Superior temporal gyrus (tissue), 1 donor: ENCODE data around the gene CYP46A1.

Experiments used
- DNase-seq: peaks from one replicate; pipeline ENCODE4 v3.0.0-alpha.2; 2016; ENCODE audit errors: extremely low spot score

The CYP46A1 gene

DNA sequence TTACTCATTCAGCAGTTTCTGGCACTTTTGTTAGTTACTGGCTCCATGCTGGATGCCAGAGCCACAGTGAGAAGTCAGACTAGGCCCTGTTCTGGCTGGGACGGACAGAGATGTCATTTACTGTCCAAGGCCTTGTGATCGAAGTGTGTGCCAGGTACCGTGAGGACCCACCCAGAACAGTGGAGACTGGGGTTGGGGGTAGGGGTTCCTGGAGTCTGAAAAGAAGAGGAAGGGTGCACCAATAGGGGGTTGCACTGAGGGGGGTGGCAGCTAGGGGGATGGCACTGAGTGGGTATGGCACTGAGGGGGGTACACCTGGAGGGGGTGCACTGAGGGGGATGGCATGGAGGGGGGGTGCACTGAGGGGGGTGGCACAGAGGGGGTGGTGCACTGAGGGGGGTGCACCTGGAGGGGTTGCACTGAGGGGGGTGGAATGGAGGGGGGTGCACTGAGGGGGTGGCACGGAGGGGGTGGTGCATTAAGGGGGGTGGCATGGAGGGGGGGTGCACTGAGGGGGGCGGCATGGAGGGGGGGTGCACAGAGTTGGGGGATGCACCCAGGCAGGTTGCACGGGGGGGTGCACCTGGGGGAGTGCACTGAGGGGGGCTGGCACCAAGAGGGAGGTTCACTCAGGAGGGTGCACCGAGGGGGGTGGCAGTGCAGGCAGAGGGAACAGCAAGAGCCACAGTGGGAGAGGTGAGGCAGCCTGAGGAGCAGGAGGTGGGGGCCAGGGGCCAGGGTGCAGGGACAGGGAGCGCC lies 10.6 kb upstream of the CYP46A1 start:
- no peak for DNase-seq

DNA sequence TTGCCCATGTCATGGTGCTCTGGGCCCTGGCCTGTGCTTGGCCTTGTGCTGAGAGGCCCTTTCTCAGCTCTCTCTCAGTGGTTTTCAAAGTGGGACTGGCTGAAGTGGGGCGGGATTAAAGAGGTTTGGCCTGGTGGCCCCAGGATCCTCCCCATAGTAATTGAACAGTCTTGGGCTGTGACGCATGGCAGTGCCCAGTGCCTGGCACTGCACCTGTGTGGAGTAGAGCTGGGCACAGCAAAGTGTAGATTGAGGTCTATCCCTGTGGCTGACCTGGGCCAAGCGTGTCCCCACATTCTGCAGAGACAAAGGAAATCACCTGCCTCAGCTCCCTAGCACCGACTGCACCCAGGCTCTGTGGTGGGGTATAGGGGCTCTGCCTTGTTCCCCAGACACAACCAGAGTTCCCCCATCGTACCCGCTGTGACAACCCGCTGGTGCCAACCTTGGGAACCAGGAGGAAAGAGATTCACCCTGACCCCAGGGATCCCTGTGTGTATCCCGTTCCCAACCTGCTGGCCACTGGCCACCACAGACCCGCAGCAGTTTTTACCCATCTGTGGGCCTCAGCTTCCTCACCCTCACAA lies 9.9 kb upstream of the CYP46A1 start:
- DNase-seq: no peak

DNA sequence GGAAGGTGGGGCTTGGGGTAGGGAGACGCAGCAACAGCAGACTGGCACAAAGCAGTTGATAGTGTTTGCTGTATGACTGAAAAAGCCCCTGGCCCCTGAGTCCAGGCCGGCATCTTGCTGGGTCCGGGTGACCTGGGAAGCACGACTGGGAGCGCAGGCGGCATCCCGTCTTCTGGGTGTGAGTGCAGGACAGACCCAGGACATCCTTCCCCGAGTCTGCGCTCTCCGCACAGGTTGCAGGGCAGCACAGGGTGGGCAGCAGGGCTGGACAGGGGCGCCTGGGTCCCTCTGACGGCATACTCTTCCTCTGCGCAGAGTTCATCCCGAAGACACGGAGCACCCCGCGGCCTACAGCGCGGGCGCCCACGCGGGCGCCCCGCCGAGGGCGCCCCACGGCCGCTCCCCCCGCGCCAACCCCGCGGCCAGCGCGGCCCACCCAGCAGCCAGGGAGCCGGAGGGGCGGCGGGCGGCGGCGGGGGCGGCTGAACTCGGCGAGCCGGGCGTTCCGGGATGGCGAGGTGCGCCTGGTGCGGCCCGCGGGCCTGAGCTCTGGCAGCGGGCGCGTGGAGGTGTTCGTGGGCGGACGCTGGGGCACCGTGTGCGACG lies 9.2 kb upstream of the CYP46A1 start:
- no peak for DNase-seq

DNA sequence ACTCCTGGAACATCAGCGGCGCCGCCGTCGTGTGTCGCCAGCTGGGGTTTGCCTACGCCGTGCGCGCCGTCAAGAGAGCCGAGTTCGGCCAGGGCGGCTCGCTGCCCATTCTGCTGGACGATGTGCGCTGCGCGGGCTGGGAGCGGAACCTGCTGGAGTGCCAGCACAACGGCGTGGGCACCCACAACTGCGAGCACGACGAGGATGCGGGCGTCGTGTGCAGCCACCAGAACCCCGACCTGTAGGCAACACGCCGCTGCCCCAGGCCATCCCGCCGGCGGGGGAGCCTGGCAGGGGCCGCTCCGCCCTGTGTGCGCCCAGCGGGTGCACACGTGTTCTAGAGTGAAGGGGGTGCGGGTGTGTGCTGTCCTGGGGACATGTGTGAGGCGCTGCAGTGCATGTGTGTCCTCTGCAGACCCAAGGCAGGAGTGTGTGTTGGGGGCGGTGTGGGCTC lies 8.7 kb upstream of the CYP46A1 start:
- no peak for DNase-seq

DNA sequence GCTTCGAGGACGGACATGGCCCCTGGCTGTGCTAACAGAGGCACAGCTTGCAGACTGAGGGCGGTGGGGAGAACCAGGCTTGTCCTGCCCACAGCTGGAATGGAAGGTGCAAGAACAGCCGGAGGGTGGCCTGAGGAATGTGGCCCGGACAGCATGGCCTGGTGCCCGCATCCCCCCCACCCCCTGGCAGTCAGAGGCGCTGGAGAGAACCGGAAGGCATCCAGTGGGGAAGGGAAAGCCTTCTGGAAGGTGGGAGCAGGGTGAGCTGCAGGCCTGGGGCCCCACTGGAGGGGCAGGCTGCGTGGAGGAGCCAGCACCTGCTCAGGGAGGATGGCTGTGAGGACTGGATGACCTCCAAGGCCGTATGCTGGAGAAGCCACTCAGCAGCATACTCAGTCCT lies 8.1 kb upstream of the CYP46A1 start:
- no peak for DNase-seq

DNA sequence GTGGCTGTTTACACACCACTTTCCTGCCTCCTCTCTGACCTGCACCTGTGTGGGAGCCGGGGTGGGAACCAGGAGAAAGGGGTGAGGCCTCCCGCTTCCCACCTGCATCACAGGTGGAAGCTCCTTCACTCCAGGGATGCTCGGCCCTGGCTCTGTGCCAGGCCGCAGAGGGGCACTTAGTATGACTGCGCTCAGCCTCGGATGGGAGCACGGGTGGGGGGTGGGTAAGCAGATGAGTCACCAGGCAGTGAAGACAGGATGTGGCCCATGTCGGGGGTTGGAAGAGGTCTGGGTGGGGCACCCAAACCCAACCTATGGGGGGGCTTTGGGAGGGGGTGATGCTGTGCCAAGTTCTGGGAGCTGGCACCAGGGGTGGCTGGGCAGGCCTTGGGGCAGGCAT lies 7.4 kb upstream of the CYP46A1 start:
- DNase-seq: no peak

DNA sequence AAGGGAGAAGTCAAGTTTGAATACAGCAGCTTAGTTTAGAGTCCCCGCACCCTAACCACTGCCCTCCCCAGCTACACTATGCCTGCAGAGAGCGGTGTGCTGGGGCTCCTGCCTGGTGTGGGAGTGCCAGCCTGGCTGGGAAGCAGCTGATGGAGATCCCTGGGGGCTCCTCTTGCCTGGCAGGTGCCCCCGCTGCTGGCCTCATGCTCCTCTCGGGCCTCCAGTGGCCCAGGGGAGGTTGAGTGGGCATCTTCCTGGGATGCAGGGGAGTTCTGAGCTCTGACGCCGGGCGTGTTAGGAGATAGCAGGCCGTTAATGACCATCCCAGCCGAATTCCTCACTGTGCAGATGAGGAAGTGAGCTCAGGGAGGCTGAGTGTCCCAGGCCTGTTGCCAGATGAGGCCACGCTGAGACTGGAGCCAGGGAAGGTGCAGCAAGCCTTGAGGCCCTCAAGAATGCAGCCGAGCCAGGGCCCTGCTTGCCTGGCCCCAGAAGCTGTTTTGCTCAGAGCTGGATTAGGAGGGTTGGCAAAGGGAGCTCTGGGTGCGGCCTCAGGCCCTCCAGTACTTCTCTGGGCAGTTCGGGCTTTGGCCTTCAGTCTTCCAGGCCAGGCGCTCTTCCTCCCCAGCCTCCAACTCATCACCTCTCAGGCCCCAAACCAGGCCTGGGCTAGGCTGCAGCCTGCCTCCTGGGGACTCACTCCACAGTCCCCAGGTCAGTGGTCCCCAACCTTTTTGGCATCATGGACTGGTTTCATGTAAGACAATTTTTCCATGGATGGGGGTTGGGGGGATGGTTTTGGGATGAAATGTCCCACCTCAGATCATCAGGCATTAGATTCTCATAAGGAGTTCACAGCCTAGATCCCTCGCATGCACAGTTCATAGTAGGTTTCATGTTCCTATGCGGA lies 6.6 kb upstream of the CYP46A1 start:
- no peak for DNase-seq

DNA sequence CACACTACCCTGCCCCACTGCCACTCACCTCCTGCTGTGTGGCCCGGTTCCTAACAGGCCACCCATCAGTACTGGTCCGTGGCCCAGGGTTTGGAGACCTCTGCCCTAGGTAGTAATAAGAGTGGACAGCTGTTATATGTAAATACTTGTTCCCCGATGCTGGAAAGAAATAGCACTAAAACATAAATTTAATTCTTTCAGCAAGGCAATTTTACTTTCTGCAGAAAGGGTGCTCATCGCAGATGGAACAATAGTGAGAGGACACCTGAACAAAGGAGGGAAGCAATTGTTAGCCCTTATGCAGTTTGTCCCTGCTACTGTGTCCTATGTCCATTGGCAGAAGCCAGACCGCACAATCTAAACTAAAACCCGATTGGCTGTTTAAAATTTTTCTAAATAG lies 5.9 kb upstream of the CYP46A1 start:
- DNase-seq: no peak

DNA sequence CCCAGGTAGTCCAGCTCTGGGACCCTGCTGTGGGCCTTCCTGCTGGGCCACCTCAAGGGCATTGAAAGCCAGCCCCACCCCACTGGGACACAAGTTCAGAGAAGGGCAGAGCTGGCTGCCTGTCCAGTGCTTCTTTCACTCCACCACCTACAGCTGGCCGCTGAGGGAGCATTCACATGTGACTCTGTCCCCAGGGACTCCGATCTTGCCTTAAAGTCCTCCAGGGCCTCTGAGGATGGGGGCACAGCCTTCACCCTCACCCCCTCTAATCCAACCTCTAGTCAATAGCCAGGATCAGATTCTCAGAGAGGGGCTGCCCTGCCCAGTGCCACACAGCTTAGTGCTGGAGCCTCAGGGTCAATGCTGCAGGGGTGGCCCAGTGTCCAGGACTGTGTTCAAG lies 5.0 kb upstream of the CYP46A1 start:
- no peak for DNase-seq

DNA sequence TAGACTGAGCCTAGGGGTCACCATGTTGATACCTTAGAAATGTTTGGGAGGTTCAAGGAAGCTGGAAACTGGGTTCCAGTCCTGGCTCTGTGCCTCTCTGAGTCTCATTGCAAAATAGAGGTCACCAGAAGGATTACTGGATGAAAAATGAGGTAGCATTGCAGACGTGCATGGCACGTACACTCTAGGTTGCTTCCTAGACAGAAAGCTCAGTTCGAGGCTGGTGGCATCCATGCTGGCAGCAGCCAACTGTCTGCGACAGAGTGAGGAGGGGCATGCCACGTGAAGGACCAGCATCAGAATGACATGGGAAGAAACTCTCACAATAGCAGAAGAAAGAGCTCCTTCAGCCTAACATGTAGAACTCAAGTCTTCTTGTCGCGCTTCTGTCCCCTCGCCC lies 4.6 kb upstream of the CYP46A1 start:
- DNase-seq: no peak

DNA sequence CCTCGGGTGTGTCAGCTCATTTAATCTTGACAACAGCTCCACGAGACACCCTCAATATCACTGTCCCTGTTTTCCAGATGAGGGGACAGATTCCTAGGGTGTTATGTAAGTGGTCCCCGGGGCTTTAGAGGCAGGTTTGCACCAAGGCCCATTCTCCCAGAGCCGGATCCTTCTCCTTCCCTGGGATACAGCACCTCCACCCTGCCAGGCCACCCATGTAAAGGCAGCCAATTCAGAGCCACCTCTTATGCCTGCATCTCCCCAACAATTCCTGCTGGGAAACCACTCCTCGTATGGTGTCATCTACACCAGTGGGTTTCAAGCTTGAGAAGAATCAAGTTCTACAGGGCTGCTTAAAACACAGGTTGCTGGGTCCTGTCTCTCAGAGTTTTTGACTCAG lies 4.1 kb upstream of the CYP46A1 start:
- DNase-seq: no peak

DNA sequence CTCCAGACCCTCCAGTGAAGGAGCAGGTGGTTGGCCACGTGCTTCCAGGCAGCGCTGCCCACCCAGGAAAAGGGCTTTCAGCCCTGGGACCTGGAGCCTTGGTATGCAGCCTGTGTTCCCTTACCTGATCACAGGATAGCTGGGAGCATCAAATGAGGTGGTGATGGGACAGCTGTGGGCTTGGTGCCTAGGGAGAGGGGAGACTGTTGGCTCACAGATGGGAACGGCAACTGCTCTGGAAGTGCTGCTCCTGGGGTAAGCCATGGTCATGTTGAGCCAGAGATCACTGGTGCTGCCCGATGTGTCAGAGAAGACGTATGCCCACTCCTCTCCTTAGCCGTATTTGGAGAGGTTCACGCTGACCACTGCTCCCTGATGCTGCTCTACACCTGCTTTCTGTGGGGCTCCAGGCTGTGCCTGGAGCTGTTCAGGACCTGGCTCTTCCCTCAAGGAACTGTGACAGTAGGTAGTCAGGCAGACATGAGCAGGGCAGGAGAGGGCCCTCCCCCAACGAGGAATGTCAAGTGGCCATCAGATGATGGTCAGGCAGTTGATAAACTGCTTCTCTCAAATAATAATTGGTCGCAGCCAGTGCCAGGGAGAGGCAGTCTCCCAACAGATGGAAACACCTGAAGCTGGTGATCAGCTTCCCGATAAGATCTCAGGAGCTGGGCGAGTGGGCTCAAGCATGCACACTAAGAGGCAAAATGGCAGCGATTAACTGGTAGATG lies 2.8 kb upstream of the CYP46A1 start:
- no peak for DNase-seq

DNA sequence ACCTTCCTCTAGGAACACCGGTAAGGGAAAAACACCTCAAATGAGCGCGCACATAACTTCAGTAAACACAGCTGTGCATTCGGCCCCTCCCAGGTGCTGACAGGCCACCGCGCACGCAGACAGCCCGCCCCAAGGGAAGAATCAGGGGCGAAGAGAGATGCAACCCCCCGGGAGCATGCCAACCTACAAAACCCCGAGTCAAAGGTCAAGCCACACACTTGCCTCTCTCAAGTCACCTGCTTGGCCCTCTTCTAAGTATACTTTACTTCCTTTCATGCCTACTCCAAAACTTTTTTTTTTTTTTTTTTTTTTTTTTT lies 2.3 kb upstream of the CYP46A1 start:
- no peak for DNase-seq

DNA sequence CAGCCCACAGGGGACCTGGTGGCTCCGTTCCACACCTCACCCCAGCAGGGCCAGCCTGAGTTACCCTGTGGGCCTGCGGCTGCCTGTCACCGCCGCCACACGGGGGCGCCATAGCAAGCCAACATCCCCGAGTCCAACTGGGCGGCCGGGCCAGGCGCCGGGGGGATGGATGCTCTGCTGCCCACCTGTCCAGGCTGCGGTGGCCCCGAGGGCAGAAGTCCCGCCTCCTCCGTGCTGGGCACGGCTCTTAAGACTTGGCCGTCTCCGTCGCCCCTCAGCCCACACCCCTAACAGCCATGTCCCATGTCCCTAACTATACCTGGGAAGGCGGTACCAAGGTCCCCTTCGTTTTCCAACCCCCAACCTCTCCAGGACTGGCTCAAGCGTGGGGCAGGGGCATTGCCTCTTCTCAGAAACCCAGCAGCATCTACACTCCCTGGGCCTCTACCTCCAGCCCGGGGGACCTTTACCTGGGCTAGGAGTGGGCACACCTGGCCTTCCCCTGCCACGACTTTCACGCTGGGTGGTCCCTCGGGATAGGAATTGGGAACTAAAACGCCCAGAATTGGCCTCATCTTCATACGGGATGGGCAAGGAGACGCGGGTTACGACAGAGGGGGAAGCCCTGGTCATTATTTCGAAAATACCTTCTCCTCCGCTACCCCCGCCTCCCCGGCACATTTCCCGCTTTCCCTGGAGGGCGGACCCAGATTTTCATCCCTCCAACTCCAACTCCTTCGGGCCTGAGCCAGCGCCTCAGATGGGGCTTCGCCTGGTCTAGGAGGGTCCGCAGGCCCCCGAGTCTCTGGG lies 1.1 kb upstream of the CYP46A1 start:
- peak; percentile 85 for DNase-seq

DNA sequence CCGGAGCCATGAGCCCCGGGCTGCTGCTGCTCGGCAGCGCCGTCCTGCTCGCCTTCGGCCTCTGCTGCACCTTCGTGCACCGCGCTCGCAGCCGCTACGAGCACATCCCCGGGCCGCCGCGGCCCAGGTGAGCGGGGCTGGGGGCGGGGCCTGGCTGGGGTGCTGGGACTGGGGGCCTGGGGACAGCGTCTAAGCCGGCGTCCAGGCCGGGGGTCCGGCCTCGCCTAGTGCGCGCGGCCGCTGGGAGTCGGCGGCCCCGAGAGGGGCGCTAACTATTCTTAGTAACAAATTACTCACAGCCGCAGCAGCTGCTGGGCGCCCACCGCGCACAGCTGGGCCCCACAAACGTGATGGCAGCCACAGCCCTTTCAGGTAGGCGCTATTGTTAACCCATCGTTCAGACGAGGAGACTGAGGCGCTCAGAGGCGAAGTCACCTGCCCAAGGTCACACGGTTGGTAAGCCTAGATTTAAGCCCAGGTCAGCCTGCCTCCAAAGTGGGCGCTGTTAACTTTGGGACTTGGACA lies 374 bp downstream of the CYP46A1 start:
- DNase-seq: no peak

DNA sequence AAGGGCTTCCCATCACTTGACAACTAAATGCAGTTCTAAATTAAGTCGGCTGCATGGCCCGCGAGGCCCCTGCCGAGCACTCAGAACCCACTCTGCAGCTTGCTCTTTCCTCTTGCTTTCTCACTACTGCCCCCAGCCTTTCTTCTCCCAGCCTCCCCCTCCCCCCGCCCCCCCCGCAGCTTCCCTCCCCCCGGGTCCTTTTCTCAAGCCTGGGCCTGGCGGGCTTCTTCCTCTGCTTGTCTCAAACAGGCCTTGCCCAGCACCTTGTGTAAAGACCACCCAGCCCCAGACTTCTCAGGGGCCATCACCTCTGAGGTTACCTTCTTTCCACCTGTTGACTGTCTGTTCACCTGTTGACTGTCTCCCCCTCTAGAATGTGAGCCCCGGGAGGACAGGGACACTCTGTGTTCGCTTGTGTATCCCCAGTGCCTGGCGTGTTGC lies 1.1 kb downstream of the CYP46A1 start:
- DNase-seq: no peak

DNA sequence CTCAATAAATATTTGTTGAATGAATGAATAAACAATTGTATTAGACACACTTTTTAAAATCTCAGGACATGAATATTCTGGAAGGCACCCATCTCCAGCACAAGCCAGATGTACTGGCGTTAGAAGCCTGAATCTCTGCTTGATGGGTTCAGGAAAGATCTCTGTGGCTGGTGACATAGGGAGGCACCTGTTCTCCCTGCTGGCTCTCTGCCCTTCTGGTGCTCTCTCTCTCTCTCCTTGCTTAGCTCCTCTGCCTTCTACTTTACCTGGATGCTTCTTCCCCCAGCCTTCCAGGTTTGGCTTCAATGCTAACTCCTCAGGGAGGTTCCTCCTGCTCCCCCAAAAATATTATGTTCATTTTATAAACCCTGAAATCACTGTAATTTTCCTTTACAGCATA lies 1.5 kb downstream of the CYP46A1 start:
- no peak for DNase-seq

DNA sequence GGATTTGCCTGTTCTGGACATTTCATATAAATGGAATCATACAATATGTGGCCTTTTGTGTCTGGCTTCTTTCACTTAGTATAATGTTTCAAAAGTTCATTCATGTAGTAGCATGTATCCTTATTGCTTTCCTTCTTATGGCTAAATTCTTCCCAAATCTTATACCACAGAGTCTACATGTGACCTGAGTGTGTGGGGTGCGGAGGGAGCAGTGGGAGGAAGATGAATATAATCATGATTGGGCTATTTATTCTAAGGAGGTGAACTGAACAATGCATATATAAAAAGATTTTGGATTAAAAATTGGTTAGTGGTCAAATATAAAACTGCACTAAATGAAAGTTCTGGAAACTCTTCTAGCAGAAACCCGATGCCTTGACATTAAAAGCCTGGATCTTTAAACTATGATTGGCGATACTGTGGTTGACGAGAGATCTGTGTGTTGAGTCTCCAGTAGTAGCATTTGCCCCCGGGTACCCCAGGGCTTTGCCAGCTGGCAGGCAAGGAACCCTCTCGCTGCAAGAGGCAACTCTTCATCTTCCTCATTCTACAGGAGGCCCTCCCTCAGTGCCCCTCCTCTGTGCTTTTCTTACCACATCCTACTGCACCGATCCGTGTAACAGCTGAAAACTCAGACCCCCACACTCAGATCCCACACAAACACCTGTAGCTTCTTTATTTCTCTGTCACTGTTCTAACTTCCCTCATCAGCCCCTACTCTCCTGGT lies 2.6 kb downstream of the CYP46A1 start:
- no peak for DNase-seq

DNA sequence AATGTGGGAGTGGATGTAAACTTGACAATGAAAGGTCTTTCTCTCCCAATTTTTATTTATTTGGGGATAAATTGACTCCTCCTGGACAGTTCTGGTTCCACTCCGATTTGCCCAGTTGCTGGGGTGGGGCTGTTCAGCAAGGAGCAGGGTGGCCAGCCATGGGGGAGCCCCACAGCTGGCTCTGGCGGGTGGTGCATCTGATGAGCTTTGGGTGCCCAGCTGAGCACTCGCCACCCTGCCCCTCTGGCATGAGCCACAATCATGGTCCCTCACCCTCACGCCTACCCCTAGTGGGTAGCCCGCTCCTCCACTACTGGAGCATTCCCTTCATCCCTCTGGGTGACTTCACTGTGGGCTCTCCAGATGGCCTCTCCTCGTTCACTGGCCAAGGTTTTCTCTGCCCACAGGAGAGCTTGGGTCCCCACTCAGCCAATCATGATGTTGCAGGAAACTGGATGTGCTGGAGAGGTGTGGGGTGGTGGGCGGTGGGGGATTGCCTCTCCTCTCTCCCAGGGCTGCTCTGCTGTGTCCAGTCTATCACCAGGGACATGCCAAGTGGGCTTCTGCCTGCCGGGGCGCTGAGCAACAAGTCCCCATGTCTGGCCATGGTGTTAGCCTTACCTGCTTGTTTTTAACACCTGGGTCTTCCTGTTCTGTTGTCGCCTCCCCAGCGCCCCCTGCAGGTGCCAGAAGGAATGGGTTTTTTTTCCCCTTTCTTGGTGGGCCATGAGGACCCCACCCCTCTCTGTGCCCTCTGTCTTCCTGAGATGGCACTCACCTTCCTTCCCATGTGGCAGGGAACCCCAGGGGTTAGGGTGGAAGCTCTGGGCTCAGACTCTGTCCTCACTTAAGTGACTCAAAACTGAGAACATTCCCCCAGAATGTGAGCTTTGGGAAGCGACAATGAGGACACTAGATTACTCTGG lies 3.4 kb downstream of the CYP46A1 start:
- no peak for DNase-seq
